Esophagus squamous epithelium (tissue), 5 donors: ENCODE data around the gene ALDH4A1. TPM values are rescaled to one million over a fixed set of nuclear protein-coding genes. Genes with fewer than 3 reads are reported as not detected.

Experiments
- DNase-seq: peaks from one replicate; lab custom pipeline; 2025; lab: John Stamatoyannopoulos, UW
- H3K27ac ChIP-seq, 4 donors: fragments of 200-600 bp; sonication (generic); one replicate each; pipeline ENCODE4 v1.5.1; 2016 to 2019; ENCODE audit warnings: mild to moderate bottlenecking in 1 of 4
- H3K27me3 ChIP-seq, 4 donors: fragments of 200-600 bp; sonication (generic); 1 replicate in 3 of 4; 2 replicates in 1 of 4; pipeline versions ENCODE4 v1.5.1 to v1.6.0; 2017 to 2021; ENCODE audit warnings: antibody characterized with exemption in 1 of 4
- H3K36me3 ChIP-seq, 3 donors: fragments of 200-600 bp; sonication (generic); one replicate each; pipeline ENCODE4 v1.5.1; 2016 to 2019
- H3K4me1 ChIP-seq, 3 donors: fragments of 200-600 bp; sonication (generic); one replicate each; pipeline ENCODE4 v1.5.1; 2017 to 2019
- H3K4me3 ChIP-seq, 4 donors: fragments of 200-600 bp; sonication (generic); 1 replicate in 3 of 4; 2 replicates in 1 of 4; pipeline ENCODE4 v1.5.1; 2016 to 2019; ENCODE audit warnings: mild to moderate bottlenecking in 2 of 4, moderate library complexity in 1 of 4
- H3K9me3 ChIP-seq, 3 donors: fragments of 200-600 bp; sonication (generic); one replicate each; pipeline ENCODE4 v1.5.1; 2016 to 2019
- CTCF ChIP-seq, 6 experiments: fragments of 450-650 bp in 4 of 6; fragments of 200-600 bp in 2 of 6; sonication (generic) in 2 of 6; IDR thresholded peaks; one replicate each; pipeline ENCODE4 v1.5.1; 2016 to 2019; ENCODE audit warnings: antibody characterized with exemption in 6 of 6, mild to moderate bottlenecking in 4 of 6, moderate library complexity in 4 of 6
- POLR2A ChIP-seq, 4 donors: fragments of 450-650 bp; IDR thresholded peaks; one replicate each; pipeline ENCODE4 v1.6.1; 2017; ENCODE audit warnings: antibody characterized with exemption in 4 of 4, mild to moderate bottlenecking in 4 of 4, moderate library complexity in 3 of 4
- WGBS, 2 donors: methylation state at CpG; one replicate each; pipeline ENCODE4 v1.1.5; 2018; 5-methylcytosine and 5-hydroxymethylcytosine counted together
- intact Hi-C: fragments of 100-400 bp; cut with DNase I; formaldehyde crosslinking; loops from one replicate; pipeline ENCODE4 v1.15.0; 2022
- total RNA-seq, 4 donors: library from RNA; depleted of rRNA; stranded (reverse); fragments of >200 nt; gene quantifications; one replicate each; pipeline ENCODE4 v1.1.0, GENCODE V29; 2016
- donor health status: DM: yes; HTN: yes; CAD: no.

The ALDH4A1 gene
- total RNA-seq, 4 donors from 2014 or later: 36.7 to 59.1 (median 50.3) TPM

DNA sequence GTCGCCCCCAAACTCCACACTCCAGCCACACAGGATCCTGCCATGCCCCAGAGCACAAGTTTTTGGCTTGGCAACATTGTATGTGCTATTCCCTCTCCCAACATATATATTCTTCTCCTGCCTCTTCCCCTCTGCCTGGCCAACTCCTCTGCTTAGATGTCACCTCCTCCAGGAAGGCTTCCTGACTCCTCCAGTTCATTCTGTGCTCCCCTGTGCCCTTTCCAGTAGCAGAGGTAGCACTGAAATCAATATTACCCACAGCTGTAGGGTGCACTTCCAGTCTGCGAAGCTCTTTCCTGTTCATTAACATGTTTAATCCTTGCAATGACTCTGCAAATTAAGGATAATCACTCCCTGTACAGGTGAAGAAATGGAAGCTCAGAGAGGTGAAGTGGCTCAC is 21.2 kb downstream of the ALDH4A1 start:
- DNase-seq: no peak
- H3K27ac ChIP-seq: peak overlapping the region in 3 of 4 donors; percentile 62 to 74 (median 69)
- H3K9me3 ChIP-seq: no peaks in the 10 kb centered on the region
- no peak overlapping the region for H3K4me3 ChIP-seq
- peaks cover 9 to 72% (median 24%) of the 10 kb centered on the region in 3 donors for H3K4me1 ChIP-seq
- TF ChIP-seq CTCF (IDR thresholded peaks at IDR 0.05) (no peak), POLR2A (IDR thresholded peaks at IDR 0.05) (no peak)
- intact Hi-C loops: no loop called here
- no peaks in the 10 kb centered on the region for H3K27me3 ChIP-seq
- 84 to 86% methylated on average over 2 of the region's 2 CpGs for WGBS, 2 donors
- H3K36me3 ChIP-seq: peaks cover 0 to 49% (median 5%) of the 10 kb centered on the region in 3 donors

- H3K36me3 ChIP-seq: peaks cover 0 to 50% (median 5%) of the 10 kb centered on the region in 3 donors
- H3K4me1 ChIP-seq: peaks cover 9 to 66% (median 23%) of the 10 kb centered on the region in 3 donors
- no peak overlapping the region for H3K27ac ChIP-seq
- no peak for TF ChIP-seq POLR2A (IDR thresholded peaks at IDR 0.05)
- no peak for TF ChIP-seq CTCF (IDR thresholded peaks at IDR 0.05)
- 75 to 100% methylated on average over 1 of the region's 1 CpG for WGBS, 2 donors
- intact Hi-C loops: no loop called here
- no peaks in the 10 kb centered on the region for H3K27me3 ChIP-seq
- no peaks in the 10 kb centered on the region for H3K9me3 ChIP-seq
- DNase-seq: no peak
- no peak overlapping the region for H3K4me3 ChIP-seq
Measured at GRCh38 chr1:18880585-18880984, 21.8 kb downstream of the ALDH4A1 start.

- H3K4me1 ChIP-seq: peaks cover 9 to 66% (median 23%) of the 10 kb centered on the region in 3 donors
- TF ChIP-seq CTCF (IDR thresholded peaks at IDR 0.05) (no peak), POLR2A (IDR thresholded peaks at IDR 0.05) (no peak)
- no peak overlapping the region for H3K4me3 ChIP-seq
- WGBS, 2 donors: 25 to 38% methylated on average over 4 to 6 of the region's 21 CpGs
- no peaks in the 10 kb centered on the region for H3K27me3 ChIP-seq
- H3K9me3 ChIP-seq: no peaks in the 10 kb centered on the region
- DNase-seq: no peak
- intact Hi-C loops: no loop called here
- H3K36me3 ChIP-seq: peaks cover 0 to 46% (median 5%) of the 10 kb centered on the region in 3 donors
- no peak overlapping the region for H3K27ac ChIP-seq
Measured at GRCh38 chr1:18879791-18880309, 22.5 kb downstream of the ALDH4A1 start.

DNA sequence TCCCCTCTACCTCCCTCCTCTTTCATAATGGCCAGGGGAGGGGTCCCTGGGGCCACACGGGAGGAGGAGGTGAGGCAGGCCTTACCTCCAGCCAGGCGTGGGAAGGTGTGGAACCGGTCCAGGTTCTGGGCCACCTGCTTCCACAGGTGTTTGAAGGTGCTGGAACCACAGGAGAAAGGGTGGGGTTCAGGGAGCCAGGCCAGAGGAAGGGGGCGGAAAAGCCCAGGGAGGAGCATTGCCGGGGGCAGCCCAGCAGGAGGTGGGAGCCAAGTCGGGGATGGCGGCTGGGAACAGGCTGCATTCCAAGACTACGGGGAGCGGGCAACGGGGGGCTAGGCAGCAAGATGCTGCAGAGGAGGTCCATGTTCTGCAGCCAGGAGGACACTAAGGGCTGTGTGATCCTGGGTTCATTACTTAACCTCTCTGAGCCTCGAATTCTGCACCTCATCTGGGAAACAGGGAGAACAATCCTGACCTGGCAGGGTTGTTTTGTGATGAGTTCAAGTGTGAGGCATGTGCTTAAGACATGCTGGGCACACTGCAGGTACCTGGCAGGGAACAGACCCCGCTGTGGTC is 23.1 kb downstream of the ALDH4A1 start:
- no peak for DNase-seq
- Histone ChIP-seq H3K27me3 (no peaks in the 10 kb centered on the region), H3K9me3 (no peaks in the 10 kb centered on the region), H3K4me1 (peaks cover 9 to 63% (median 22%) of the 10 kb centered on the region in 3 donors), H3K36me3 (peaks cover 0 to 46% (median 5%) of the 10 kb centered on the region in 3 donors), H3K4me3 (no peak overlapping the region), H3K27ac (no peak overlapping the region)
- WGBS, 2 donors: 46 to 70% methylated on average over 2 to 11 of the region's 12 CpGs
- TF ChIP-seq POLR2A (IDR thresholded peaks at IDR 0.05): no peak
- no peak for TF ChIP-seq CTCF (IDR thresholded peaks at IDR 0.05)
- intact Hi-C loops: no loop called here

- H3K27me3 ChIP-seq: no peaks in the 10 kb centered on the region
- no peaks in the 10 kb centered on the region for H3K9me3 ChIP-seq
- H3K4me3 ChIP-seq: no peak overlapping the region
- peaks cover 0 to 50% (median 5%) of the 10 kb centered on the region in 3 donors for H3K36me3 ChIP-seq
- DNase-seq: no peak
- WGBS, 2 donors: 75 to 88% methylated on average over 11 to 12 of the region's 12 CpGs
- H3K27ac ChIP-seq: no peak overlapping the region
- intact Hi-C loops: no loop called here
- TF ChIP-seq CTCF (IDR thresholded peaks at IDR 0.05) (no peak), POLR2A (IDR thresholded peaks at IDR 0.05) (no peak)
- H3K4me1 ChIP-seq: peaks cover 9 to 57% (median 21%) of the 10 kb centered on the region in 3 donors
Measured at GRCh38 chr1:18878538-18879214, 23.7 kb downstream of the ALDH4A1 start.
